GM19240 (cell line): ENCODE results near the gene DCDC1.
"Not testable (repeated sequence)": the region's sequence is repeated elsewhere in the genome, so short reads cannot be mapped to it uniquely, and the experiment has no call there.

Source experiments
- DNase-seq: peaks from one replicate; pipeline ENCODE4 v3.0.0; 2011; ENCODE audit warnings: low spot score; ENCODE audit not compliant: insufficient read length

DCDC1 gene

DNA sequence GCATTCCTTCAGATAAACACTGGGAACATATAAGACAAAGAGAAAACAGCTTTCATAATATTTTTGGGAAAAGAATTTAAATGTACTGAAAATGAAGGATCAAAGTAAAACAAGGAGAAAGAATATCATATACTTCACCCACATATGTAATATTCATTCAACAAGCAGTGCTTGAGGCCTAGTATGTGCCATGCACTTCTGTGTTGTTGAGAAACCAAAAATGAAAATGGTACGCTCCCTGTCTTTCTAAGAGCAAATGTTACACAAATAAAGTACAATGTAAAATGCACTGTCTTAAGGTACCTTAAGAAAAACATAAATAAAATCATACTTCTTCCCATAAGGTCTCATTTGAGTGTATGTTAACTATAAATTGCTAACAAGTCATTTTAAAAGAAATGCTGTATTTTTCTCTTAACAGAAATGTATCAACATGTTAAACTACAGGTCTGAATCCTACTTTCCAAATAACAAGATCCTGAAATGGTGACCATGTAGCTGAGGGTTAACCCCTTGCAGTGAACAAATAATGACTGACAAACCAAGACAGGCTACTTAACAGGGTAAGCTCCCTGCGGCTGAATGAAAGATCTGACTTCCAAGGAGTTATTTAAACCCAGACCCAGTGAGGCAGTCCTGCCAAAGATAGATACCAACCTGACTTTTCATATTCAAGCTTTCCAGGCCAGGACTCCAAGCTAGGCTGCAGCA lies 377.6 kb downstream of the DCDC1 start:
- DNase-seq, result no peak

DNA sequence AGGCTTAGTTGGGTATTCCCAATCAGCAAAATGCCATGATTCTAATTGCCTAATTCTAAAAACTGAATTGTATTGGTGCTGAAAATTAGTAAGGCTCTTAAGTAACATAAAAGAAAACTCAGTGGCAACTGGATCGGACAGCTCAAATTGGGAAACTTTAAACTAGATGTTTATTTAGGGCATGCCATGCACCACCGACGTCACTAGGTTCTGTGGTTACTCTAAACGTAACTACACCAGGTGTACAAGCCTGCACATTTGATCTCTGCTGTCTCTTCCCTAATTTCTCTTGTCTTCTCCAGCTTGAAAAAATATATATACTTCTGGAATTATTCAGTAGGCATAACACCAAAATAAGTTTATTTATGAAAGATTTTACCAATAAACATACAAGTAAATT lies 378.2 kb downstream of the DCDC1 start:
- no peak for DNase-seq

DNA sequence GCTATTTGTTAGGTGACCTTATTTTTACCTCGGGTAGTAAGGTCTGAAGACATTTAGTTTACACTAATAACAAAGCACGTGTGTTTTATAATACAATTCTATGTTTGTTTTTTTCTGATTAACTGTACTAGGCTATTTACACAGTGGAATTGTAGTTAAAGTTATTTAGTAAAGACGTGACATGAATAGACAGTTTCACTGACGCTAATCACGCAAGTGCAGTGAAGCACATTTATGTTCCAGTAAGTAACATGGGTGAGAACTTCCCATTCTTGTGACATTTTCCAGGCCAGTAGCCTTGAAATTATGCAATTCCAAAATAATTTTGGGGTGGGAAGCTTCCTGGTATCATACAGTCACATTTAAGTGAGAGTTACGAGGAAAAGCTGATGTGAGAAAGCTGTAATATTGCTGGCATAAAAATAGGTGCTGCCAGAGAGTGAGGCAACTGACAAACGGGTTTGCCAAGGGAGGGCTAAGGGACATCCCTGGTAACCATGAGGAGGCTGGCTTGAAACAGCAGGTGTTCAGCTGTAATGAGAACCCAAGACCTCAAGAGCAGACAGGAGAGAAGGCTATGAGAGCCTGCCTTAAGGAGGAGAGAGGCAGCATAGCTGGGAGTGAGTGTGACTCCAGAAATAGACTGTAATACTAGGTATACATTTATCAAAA lies 378.8 kb downstream of the DCDC1 start:
- DNase-seq, result no peak

- no peak for DNase-seq
Measured at GRCh38 chr11:30987819-30988218, 381.7 kb downstream of the DCDC1 start.

GRCh38 chr11:30985536-30985935 lies 384.0 kb downstream of the DCDC1 start:
- DNase-seq, result no peak

GRCh38 chr11:30984827-30985226 lies 384.7 kb downstream of the DCDC1 start:
- DNase-seq, result no peak

DNA sequence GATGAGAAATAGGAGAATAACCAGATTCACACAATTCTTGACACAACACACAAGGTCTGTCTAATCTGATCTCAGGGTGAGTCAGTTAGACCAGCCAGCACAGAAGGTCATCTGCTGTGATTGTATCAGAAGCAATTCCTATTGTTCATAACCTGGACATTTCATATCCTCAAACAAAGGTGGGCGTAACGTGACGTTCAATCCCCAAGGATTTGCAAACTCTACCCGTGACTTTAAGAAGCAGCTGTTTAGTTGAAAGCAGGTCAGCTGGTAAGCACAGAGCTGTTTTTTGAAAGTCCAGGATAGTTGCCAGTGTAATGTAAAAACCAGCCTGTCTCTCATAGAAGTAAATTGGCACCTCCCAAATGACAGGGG lies 385.1 kb downstream of the DCDC1 start:
- DNase-seq, result no peak

GRCh38 chr11:30983776-30984441 lies 385.6 kb downstream of the DCDC1 start:
- no peak for DNase-seq

DNA sequence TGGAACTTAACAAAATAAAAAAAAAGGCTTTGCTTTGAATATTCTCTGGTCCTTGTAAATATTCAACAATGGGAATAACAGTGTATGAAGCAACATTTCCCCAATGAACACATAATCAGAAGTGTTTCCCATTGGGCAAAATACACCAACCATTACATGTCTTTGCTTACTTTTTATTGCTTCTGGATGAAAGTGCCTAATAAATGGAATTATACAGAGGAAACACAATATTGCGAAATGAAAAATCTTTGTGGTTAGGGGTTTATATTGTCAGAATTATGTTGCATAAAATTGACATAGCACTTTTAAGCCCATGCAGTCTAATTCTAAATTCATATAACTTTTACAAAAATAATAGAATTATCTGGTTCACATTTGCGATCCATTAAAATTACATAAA lies 386.4 kb downstream of the DCDC1 start:
- DNase-seq, result no peak

GRCh38 chr11:30967579-30967978 lies 402.0 kb downstream of the DCDC1 start:
- no peak for DNase-seq

DNA sequence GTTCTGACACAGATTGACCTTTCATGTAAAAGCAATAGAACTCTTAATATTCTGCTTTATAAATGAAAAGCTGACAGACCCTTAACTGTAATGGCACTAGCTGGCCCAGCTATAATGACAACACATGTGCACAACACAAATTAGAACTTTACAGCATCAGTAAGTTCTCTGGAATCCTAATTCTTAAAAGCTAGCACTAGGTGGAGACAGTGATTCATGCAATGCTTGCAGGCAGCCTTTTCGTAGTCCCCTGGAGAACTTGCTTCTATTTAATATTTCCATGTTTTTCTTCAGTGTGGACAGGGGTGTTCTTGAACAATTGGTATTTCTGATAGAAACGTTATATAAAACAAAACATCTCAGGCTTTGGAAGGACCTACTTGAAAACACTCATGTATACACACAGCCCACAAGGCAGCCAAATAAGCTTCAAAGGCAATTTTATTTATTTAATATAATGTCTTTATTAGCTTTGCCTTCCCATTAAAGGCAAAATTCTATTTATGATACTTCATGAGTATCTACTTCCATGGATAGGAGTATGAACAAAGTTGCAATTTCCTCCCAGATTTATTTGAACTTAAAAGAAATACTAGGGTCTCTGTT lies 409.0 kb downstream of the DCDC1 start:
- no peak for DNase-seq

- DNase-seq, result no peak
Measured at GRCh38 chr11:30956751-30957150, 412.8 kb downstream of the DCDC1 start.

GRCh38 chr11:30949838-30950237 lies 419.7 kb downstream of the DCDC1 start:
- DNase-seq, result no peak

DNA sequence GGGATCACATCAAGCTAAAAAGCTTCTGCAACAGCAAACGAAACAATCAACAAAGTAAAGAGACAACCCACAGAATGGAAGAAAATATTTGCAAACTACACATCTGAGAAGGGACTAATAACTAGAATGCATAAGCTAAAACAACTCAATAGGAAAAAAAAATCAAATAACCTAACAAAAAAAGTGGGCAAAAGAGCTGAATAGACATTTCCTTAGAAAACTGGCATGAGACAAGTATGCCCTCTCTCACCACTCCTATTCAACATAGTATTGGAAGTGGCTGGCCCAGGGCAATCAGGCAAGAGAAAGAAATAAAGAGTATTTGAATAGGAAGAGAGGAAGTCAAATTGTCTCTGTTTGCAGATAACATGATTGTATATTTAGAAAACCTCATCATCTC lies 421.8 kb downstream of the DCDC1 start:
- DNase-seq, result not testable (repeated sequence)

GRCh38 chr11:30938810-30939209 lies 430.7 kb downstream of the DCDC1 start:
- no peak for DNase-seq

- DNase-seq, result no peak
Measured at GRCh38 chr11:30938171-30938570, 431.4 kb downstream of the DCDC1 start.

DNA sequence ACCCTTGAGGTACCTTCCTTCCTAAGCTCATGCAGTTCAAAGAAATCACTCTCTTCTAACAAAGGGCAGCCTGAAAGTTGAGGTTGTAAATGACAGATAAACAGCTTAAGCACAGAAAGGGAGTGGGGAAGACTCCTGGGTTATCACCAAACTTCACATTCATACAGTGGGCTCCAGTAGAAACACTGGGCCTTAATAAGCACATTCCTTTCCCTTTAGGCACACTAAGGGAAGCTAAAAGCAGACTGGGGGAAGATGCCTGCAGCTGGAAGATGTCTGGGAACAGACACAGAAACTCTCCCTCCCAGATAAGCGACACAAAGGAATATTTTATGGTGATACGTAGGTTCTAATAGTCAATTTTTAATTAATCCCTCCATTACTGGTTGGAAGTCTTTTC lies 433.0 kb downstream of the DCDC1 start:
- DNase-seq, result no peak

GRCh38 chr11:30935861-30936260 lies 433.7 kb downstream of the DCDC1 start:
- DNase-seq, result no peak

GRCh38 chr11:30926130-30926529 lies 443.4 kb downstream of the DCDC1 start:
- no peak for DNase-seq

- no peak for DNase-seq
Measured at GRCh38 chr11:30921811-30922210, 447.7 kb downstream of the DCDC1 start.

DNA sequence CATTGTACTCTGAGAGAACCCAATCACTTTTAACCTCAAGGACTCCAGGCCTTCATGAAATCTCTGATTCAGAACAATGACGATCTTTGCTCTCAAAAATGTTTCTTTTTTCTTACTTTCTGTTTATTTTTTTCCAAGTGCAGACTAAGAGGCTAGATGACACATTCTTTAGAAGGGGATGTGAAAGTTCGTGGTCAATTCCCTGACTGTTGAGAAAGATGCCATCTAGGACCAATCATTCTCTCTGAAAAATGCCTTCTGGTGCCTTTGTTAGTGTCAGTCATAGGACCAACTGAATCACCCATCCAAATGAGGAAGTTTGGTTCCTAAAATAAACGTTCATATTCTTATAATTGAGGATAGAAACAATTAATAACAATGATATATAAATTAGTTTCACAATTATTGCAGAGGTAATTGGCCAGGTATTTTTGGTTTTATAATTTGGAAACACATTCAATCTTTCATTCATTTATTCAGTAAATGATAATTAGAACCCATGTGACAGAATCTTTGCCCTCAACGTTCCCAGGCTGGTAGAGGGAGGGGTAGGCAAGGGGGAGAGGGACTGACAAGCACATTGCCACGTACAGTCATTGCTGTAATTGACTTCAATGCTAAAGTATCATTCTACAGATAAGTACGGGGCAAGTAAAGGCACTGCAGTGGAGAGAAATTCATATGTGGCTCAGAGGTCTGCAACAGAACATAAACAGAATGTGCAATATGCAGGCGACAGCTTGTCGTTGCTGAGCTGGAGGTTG lies 450.0 kb downstream of the DCDC1 start:
- DNase-seq, result no peak
